Gastroesophageal sphincter (tissue), 4 donors: ENCODE measurements around the gene RIMS4. TPM values are rescaled to one million over a fixed set of nuclear protein-coding genes. Genes with fewer than 3 reads are reported as not detected.
A peak's percentile ranks its signal among the peaks of the same experiment; 100 is the strongest.

Experiments used
- ATAC-seq: fragments of 150-250 bp; one replicate; pipeline ENCODE4 v1.9.1; 2016; ENCODE audit warnings: mild to moderate bottlenecking, moderate library complexity
- H3K27ac ChIP-seq, 4 donors: fragments of 200-600 bp; sonication (generic) in 3 of 4; 1 replicate in 3 of 4; 2 replicates in 1 of 4; pipeline ENCODE4 v1.5.1; 2016 to 2019
- H3K27me3 ChIP-seq: fragments of 200-600 bp; sonication (generic); one replicate; pipeline ENCODE4 v1.5.1; 2019
- H3K36me3 ChIP-seq, 2 donors: fragments of 200-600 bp; sonication (generic); one replicate each; pipeline ENCODE4 v1.5.1; 2019; ENCODE audit warnings: control low read depth in 1 of 2
- H3K4me1 ChIP-seq, 3 donors: fragments of 200-600 bp; sonication (generic); 1 replicate in 2 of 3; 2 replicates in 1 of 3; pipeline ENCODE4 v1.5.1; 2016 to 2019; ENCODE audit warnings: control low read depth in 2 of 3
- H3K4me3 ChIP-seq, 2 donors: fragments of 200-600 bp; sonication (generic); one replicate each; pipeline ENCODE4 v1.5.1; 2019; ENCODE audit warnings: mild to moderate bottlenecking in 1 of 2, moderate library complexity in 1 of 2
- H3K9me3 ChIP-seq, 3 donors: fragments of 200-600 bp; sonication (generic); one replicate each; pipeline ENCODE4 v1.5.1; 2017 to 2019; ENCODE audit warnings: control low read depth in 2 of 3
- EP300 ChIP-seq: sonication (generic); formaldehyde crosslinking; IDR thresholded peaks from one replicate; pipeline ENCODE4 v1.6.1; 2017; ENCODE audit warnings: antibody characterized with exemption, mild to moderate bottlenecking
- POLR2A ChIP-seq, 2 donors: fragments of 450-650 bp; IDR thresholded peaks; one replicate each; pipeline ENCODE4 v1.6.1; 2017; ENCODE audit warnings: antibody characterized with exemption in 2 of 2, mild to moderate bottlenecking in 2 of 2, moderate library complexity in 1 of 2
- POLR2AphosphoS5 ChIP-seq: sonication (generic); formaldehyde crosslinking; IDR thresholded peaks from one replicate; pipeline ENCODE4 v1.6.1; 2017; ENCODE audit warnings: antibody characterized with exemption
- WGBS, 2 donors: methylation state at CpG; one replicate each; pipeline ENCODE4 v1.1.5; 2018; ENCODE audit warnings: low coverage in 1 of 2; 5-methylcytosine and 5-hydroxymethylcytosine counted together
- total RNA-seq, 4 donors: library from RNA; depleted of rRNA; stranded (reverse); fragments of >200 nt; gene quantifications; one replicate each; pipeline ENCODE4 v1.1.0, GENCODE V29; 2016
- TF ChIP-seq, protein P1 (sequence below), 4 experiments: fragments of 200-600 bp in 2 of 4; fragments of 450-650 bp in 2 of 4; sonication (generic) in 1 of 4; IDR thresholded peaks; one replicate each; pipeline ENCODE4 v1.5.1; 2017 to 2019; ENCODE audit warnings: antibody characterized with exemption in 4 of 4, mild to moderate bottlenecking in 2 of 4, moderate library complexity in 2 of 4

RIMS4 gene
- total RNA-seq, 4 donors from 2014 or later: 1.2 to 4.6 (median 2.4) TPM

DNA sequence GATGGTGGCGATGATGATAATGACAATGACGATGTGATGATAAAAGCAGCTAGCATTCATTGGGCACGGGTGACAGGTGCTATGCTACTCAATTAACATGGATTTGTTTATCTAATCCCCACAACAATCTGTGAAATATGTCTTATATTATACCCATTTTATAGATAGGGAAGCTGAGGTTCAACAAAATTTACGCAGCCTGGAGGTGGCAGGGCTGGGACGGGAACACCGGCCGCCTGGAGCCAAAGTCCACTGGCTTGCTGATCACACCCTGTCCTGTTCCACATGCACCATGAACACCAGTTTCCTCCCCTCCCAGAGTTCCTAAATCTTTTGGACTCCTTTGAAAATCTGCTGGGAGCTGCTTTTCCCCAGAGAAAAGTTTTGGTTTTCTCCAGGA is 23.0 kb downstream of the RIMS4 start:
- H3K4me3 ChIP-seq: no peak overlapping the region
- H3K36me3 ChIP-seq: no peaks in the 10 kb centered on the region
- no peak for ATAC-seq
- no peaks in the 10 kb centered on the region for H3K9me3 ChIP-seq
- no peak for TF ChIP-seq POLR2AphosphoS5
- TF ChIP-seq, protein P1, sequence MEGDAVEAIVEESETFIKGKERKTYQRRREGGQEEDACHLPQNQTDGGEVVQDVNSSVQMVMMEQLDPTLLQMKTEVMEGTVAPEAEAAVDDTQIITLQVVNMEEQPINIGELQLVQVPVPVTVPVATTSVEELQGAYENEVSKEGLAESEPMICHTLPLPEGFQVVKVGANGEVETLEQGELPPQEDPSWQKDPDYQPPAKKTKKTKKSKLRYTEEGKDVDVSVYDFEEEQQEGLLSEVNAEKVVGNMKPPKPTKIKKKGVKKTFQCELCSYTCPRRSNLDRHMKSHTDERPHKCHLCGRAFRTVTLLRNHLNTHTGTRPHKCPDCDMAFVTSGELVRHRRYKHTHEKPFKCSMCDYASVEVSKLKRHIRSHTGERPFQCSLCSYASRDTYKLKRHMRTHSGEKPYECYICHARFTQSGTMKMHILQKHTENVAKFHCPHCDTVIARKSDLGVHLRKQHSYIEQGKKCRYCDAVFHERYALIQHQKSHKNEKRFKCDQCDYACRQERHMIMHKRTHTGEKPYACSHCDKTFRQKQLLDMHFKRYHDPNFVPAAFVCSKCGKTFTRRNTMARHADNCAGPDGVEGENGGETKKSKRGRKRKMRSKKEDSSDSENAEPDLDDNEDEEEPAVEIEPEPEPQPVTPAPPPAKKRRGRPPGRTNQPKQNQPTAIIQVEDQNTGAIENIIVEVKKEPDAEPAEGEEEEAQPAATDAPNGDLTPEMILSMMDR (IDR thresholded peaks at IDR 0.05): no peak
- TF ChIP-seq EP300: no peak
- no peak for TF ChIP-seq POLR2A (IDR thresholded peaks at IDR 0.05)
- WGBS, 2 donors: 77 to 88% methylated on average over 4 to 6 of the region's 7 CpGs
- no peaks in the 10 kb centered on the region for H3K4me1 ChIP-seq
- H3K27ac ChIP-seq: no peak overlapping the region
- peaks cover 29% of the 10 kb centered on the region for H3K27me3 ChIP-seq

DNA sequence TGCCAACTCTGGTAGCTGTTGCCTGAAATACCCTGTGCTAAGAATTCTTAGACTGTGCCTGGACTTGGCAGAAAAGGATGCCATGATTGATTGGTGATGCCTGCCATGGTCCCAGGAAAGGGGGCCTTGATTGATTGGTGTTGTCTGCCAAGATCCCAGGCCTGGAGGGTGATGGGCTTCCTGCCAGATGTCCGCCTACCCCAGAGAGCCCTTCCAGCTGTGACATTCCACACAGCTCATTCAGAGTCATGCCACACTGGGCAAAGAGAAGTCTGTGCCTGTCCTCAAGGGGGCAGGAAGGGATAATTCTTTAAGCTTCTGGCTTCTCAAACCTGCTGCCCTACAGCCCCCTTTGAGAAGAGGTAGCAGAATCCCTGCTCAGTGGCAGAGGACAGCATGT is 24.6 kb downstream of the RIMS4 start:
- no peak overlapping the region for H3K4me3 ChIP-seq
- no CpG with 5 or more reads among the region's 1 CpG for WGBS, 2 donors
- ATAC-seq: no peak
- H3K36me3 ChIP-seq: no peaks in the 10 kb centered on the region
- H3K4me1 ChIP-seq: no peaks in the 10 kb centered on the region
- no peaks in the 10 kb centered on the region for H3K9me3 ChIP-seq
- peaks cover 31% of the 10 kb centered on the region for H3K27me3 ChIP-seq
- TF ChIP-seq POLR2A (IDR thresholded peaks at IDR 0.05) (no peak), POLR2AphosphoS5 (no peak), EP300 (no peak)
- TF ChIP-seq, protein P1 (IDR thresholded peaks at IDR 0.05): peak in 1 of 4 experiments; percentile 3
- no peak overlapping the region for H3K27ac ChIP-seq

DNA sequence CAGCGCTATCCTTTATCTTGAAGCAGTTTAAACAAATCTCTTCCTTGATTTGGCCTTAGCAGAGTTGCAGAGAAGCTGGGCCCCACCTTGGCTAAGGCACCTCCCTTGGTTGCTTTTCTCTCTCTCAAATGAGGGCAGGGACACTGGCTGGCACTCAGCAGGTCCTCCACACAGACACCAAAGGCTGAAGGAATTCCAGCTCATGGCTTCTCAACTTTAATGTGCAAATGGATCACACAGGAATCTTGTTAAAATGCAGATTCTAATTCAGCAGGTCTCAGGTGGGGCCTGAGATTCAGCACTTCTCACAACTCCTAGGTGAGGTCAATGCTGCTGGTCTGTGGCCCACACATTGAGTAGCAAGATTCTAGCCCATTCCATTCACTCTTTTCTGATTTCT is 25.7 kb downstream of the RIMS4 start:
- no peak overlapping the region for H3K27ac ChIP-seq
- peaks cover 23% of the 10 kb centered on the region for H3K27me3 ChIP-seq
- H3K4me3 ChIP-seq: no peak overlapping the region
- TF ChIP-seq POLR2A (IDR thresholded peaks at IDR 0.05) (no peak), POLR2AphosphoS5 (no peak), EP300 (no peak)
- TF ChIP-seq, protein P1 (IDR thresholded peaks at IDR 0.05): no peak
- H3K36me3 ChIP-seq: no peaks in the 10 kb centered on the region
- no peaks in the 10 kb centered on the region for H3K4me1 ChIP-seq
- no peaks in the 10 kb centered on the region for H3K9me3 ChIP-seq
- 60% methylated on average over 1 of the region's 1 CpG; no CpG with 5 or more reads in 1 of the 2 donors for WGBS, 2 donors
- no peak for ATAC-seq

DNA sequence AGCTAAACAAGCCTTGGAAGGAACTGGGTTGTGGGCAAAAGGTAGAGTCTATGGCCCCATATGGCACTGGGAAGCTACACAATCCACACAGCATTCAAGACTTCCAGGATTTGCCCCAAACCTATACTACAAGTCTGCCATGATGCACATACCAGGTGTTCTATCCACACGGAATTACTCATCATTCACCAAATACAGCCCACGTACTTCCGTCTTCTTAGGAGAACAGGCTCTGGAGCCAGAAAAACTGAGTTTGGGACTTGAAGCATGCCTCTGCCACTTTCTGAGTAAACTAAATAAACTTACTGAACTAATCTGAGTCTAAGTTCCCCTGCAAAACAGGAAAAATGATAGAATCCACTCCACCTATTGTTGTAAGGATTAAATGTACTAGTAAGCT is 28.6 kb downstream of the RIMS4 start:
- WGBS, 2 donors: 80 to 82% methylated on average over 3 of the region's 3 CpGs
- Histone ChIP-seq H3K27me3 (peaks cover 6% of the 10 kb centered on the region), H3K4me3 (no peak overlapping the region), H3K36me3 (no peaks in the 10 kb centered on the region), H3K27ac (no peak overlapping the region), H3K9me3 (no peaks in the 10 kb centered on the region), H3K4me1 (no peaks in the 10 kb centered on the region)
- no peak for TF ChIP-seq EP300
- TF ChIP-seq, protein P1 (IDR thresholded peaks at IDR 0.05): no peak
- TF ChIP-seq POLR2A (IDR thresholded peaks at IDR 0.05): no peak
- no peak for TF ChIP-seq POLR2AphosphoS5
- ATAC-seq: no peak

DNA sequence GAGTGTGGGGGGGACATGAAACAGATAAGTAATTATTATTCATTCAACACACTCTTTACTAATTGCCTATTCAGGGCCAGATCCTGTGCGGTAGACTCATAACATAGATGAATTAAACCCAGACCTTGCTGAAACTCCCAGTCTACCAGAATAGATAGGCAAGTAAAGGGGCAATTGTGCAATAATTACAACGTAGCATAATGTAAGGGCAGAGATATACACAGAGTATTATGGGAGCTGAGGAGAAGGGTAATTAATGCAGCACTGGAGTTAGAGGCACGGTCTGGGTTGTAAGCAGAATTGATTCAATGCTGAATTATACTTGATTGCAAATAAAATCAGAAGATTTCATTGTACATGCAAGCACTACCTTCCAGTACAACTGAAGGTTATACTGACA is 29.2 kb downstream of the RIMS4 start:
- Histone ChIP-seq H3K9me3 (no peaks in the 10 kb centered on the region), H3K27ac (no peak overlapping the region), H3K4me3 (no peak overlapping the region), H3K36me3 (no peaks in the 10 kb centered on the region), H3K27me3 (peaks cover 9% of the 10 kb centered on the region), H3K4me1 (no peaks in the 10 kb centered on the region)
- ATAC-seq: no peak
- WGBS, 2 donors: 63 to 81% methylated on average over 3 of the region's 3 CpGs
- TF ChIP-seq POLR2AphosphoS5 (no peak), POLR2A (IDR thresholded peaks at IDR 0.05) (no peak), EP300 (no peak)
- TF ChIP-seq, protein P1 (IDR thresholded peaks at IDR 0.05): no peak
